K562 (cell line): Measurements from ENCODE around the gene LIPM. TPM values are rescaled to one million over a fixed set of nuclear protein-coding genes. Genes with fewer than 3 reads are reported as not detected.

Experiments used
- CHCHD3 ChIP-seq: fragments of 250-450 bp; sonication (Bioruptor Pico); IDR thresholded peaks from 2 replicates; pipeline ENCODE4 v2.1.2; 2022; ENCODE audit warnings: mild to moderate bottlenecking
- GTF2F1 ChIP-seq: IDR thresholded peaks from 2 replicates; pipeline ENCODE4 v1.6.1; 2011; ENCODE audit warnings: low read depth, low read length, improper control_type of control experiment
- MCM2 ChIP-seq: fragments of 450-650 bp; IDR thresholded peaks from 2 replicates; pipeline ENCODE4 v1.6.1; 2017; ENCODE audit warnings: low read depth, mild to moderate bottlenecking
- NRF1 ChIP-seq, 2 experiments: fragments of 450-650 bp; IDR thresholded peaks in 1 of 2; conservative IDR thresholded peaks in 1 of 2; 2 replicates each; pipeline ENCODE4 v1.6.1; 2014; ENCODE audit warnings: mild to moderate bottlenecking in 2 of 2
- TARDBP ChIP-seq: fragments of 450-650 bp; IDR thresholded peaks from 2 replicates; pipeline ENCODE4 v1.6.1; 2016
- ZNF586 ChIP-seq: fragments of 450-650 bp; formaldehyde crosslinking; conservative IDR thresholded peaks from 2 replicates; pipeline ENCODE4 v1.4.0; 2020; ENCODE audit warnings: mild to moderate bottlenecking, moderate library complexity
- polyA plus RNA-seq, 8 experiments: library from polyadenylated mRNA; depleted of rRNA in 4 of 8; stranded (reverse) in 5 of 8; unstranded in 3 of 8; fragments of >200 nt; fragmentation: Nextera tagmentation in 2 of 8; fragmentation: Illumina TruSeq in 1 of 8; extraction: Ambion mirVana in 2 of 8; extraction: Trizol in 1 of 8; gene quantifications; 2 replicates each; pipeline versions ENCODE4 v1.2.1 to v1.2.3, GENCODE V29; 2011 to 2014; ENCODE audit warnings: inconsistent platforms in 1 of 8, missing spikeins in 1 of 8
- total RNA-seq, 7 experiments: library from RNA; depleted of rRNA in 6 of 7; stranded (reverse); fragments of >200 nt in 6 of 7; fragmentation: Illumina TruSeq in 2 of 7; extraction: Trizol in 2 of 7; gene quantifications; 2 replicates each; pipeline versions ENCODE4 v1.2.1 to v1.2.3, GENCODE V29; 2011 to 2021; ENCODE audit warnings: low replicate concordance in 1 of 7
- TF ChIP-seq, protein P1 (sequence below): fragments of 250-450 bp; sonication (Bioruptor Pico); IDR thresholded peaks from 2 replicates; pipeline ENCODE4 v1.4.0; 2020
- TF ChIP-seq, protein P2 (sequence below): fragments of 250-450 bp; sonication (Bioruptor Pico); IDR thresholded peaks from 2 replicates; pipeline ENCODE4 v1.5.0; 2020; ENCODE audit warnings: mild to moderate bottlenecking
- TF ChIP-seq, protein P3 (sequence below): fragments of 250-450 bp; sonication (Bioruptor Pico); IDR thresholded peaks from 2 replicates; pipeline ENCODE4 v1.5.0; 2022; ENCODE audit warnings: mild to moderate bottlenecking

Gene LIPM
- total and polyA plus RNA-seq, 9 of the 15 experiments (the other 6 are each of a cell fraction or from before 2014, with no cell fraction given), result not detected

DNA sequence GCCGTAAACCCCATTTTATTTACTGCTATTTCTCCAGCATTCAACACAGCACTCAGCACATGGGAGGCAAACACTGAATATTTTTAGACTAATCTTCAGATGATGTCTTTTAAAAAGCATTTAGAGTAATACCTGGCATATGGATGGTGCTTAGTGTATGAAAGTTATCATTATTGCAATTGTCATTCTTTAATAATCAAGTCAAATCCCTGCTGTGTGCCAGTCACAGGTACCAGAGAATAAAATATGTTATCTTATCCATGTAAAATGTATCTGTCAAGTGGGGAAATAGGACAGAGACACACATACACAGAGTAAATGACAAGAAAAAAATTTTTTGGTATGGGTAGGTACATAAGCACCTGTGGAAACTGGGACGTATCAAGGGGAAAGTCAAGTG lies 30.6 kb downstream of the LIPM start (continued):
- TF ChIP-seq, protein P1, sequence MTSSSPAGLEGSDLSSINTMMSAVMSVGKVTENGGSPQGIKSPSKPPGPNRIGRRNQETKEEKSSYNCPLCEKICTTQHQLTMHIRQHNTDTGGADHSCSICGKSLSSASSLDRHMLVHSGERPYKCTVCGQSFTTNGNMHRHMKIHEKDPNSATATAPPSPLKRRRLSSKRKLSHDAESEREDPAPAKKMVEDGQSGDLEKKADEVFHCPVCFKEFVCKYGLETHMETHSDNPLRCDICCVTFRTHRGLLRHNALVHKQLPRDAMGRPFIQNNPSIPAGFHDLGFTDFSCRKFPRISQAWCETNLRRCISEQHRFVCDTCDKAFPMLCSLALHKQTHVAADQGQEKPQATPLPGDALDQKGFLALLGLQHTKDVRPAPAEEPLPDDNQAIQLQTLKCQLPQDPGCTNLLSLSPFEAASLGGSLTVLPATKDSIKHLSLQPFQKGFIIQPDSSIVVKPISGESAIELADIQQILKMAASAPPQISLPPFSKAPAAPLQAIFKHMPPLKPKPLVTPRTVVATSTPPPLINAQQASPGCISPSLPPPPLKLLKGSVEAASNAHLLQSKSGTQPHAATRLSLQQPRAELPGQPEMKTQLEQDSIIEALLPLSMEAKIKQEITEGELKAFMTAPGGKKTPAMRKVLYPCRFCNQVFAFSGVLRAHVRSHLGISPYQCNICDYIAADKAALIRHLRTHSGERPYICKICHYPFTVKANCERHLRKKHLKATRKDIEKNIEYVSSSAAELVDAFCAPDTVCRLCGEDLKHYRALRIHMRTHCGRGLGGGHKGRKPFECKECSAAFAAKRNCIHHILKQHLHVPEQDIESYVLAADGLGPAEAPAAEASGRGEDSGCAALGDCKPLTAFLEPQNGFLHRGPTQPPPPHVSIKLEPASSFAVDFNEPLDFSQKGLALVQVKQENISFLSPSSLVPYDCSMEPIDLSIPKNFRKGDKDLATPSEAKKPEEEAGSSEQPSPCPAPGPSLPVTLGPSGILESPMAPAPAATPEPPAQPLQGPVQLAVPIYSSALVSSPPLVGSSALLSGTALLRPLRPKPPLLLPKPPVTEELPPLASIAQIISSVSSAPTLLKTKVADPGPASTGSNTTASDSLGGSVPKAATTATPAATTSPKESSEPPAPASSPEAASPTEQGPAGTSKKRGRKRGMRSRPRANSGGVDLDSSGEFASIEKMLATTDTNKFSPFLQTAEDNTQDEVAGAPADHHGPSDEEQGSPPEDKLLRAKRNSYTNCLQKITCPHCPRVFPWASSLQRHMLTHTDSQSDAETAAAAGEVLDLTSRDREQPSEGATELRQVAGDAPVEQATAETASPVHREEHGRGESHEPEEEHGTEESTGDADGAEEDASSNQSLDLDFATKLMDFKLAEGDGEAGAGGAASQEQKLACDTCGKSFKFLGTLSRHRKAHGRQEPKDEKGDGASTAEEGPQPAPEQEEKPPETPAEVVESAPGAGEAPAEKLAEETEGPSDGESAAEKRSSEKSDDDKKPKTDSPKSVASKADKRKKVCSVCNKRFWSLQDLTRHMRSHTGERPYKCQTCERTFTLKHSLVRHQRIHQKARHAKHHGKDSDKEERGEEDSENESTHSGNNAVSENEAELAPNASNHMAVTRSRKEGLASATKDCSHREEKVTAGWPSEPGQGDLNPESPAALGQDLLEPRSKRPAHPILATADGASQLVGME, result no peak
- TF ChIP-seq ZNF586 (no peak), TARDBP (no peak), GTF2F1 (no peak), MCM2 (no peak), CHCHD3 (CRISPR knock-in tag) (no peak), NRF1 (conservative IDR thresholded peaks at IDR 0.05 in 1 of 2, IDR thresholded peaks at IDR 0.05 in 1 of 2) (no peak)
- TF ChIP-seq, protein P2, sequence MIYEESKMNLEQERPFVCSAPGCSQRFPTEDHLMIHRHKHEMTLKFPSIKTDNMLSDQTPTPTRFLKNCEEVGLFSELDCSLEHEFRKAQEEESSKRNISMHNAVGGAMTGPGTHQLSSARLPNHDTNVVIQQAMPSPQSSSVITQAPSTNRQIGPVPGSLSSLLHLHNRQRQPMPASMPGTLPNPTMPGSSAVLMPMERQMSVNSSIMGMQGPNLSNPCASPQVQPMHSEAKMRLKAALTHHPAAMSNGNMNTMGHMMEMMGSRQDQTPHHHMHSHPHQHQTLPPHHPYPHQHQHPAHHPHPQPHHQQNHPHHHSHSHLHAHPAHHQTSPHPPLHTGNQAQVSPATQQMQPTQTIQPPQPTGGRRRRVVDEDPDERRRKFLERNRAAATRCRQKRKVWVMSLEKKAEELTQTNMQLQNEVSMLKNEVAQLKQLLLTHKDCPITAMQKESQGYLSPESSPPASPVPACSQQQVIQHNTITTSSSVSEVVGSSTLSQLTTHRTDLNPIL (CRISPR knock-in tag), result no peak
- TF ChIP-seq, protein P3, sequence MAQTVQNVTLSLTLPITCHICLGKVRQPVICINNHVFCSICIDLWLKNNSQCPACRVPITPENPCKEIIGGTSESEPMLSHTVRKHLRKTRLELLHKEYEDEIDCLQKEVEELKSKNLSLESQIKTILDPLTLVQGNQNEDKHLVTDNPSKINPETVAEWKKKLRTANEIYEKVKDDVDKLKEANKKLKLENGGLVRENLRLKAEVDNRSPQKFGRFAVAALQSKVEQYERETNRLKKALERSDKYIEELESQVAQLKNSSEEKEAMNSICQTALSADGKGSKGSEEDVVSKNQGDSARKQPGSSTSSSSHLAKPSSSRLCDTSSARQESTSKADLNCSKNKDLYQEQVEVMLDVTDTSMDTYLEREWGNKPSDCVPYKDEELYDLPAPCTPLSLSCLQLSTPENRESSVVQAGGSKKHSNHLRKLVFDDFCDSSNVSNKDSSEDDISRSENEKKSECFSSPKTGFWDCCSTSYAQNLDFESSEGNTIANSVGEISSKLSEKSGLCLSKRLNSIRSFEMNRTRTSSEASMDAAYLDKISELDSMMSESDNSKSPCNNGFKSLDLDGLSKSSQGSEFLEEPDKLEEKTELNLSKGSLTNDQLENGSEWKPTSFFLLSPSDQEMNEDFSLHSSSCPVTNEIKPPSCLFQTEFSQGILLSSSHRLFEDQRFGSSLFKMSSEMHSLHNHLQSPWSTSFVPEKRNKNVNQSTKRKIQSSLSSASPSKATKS (CRISPR knock-in tag), result no peak
- TF ChIP-seq, all 486 proteins: peak for 0
